Activated CD4-positive, alpha-beta T cell treated with anti-CD3 and anti-CD28 coated beads, Interleukin-2, amount 50 U/mL, for 1 hour (primary cell): ENCODE data around the gene ZNF432.
"Not testable (repeated sequence)": the region's sequence is repeated elsewhere in the genome, so short reads cannot be mapped to it uniquely, and the experiment has no call there.

Source experiments
- DNase-seq: peaks from one replicate; pipeline ENCODE4 v3.0.0-alpha.2; 2020

ZNF432 gene

DNA sequence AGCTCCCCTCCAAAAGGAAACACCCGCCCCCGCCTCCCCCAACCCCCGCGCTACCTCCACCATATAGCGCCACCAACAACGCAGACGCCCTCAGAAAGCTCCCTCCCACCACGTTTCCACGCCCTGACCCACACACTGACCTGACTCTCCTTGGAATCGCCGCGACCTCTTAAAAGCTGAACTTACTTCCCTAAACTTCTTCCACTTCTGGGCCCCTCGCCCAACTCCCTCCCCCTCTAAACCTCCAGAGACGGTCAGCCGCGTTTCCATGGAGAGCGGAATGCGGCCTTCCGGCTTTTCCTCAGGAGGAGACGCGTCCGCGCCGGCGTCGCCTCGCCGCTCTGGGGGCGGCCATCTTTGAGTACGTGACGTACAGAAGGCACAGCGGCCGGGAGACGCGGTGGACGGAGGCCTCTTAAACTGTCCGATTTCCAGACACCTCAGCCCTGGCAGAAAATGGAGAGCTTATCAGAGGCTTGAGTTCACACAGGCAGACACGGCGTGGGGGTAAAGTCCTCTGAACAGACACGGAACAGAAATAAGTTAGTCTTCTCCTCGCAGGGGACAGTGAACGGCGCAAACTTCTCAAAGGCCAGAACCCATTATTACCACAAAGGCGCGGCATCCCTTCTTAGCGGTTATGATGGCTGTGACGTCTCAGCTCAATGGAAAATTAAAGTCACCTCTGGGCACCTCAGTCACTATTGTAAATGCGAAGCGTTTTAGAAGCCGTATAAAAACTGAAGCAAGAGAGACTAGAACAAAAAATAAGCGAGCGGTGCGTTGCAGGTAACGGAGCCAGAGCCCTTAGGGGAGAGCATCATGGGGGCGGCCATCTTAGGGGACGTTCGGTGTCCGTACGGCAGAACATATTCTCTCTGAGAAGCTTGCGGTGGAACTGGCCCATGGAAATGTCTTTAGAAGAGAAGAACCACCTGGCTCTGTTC is at the start of gene ZNF432:
ZNF432 (minus strand) TSS at position 284 of the 947 bp plus-strand sequence. CDS start 1,970 bp downstream, outside the sequence.
- DNase-seq: peak; percentile 80

DNA sequence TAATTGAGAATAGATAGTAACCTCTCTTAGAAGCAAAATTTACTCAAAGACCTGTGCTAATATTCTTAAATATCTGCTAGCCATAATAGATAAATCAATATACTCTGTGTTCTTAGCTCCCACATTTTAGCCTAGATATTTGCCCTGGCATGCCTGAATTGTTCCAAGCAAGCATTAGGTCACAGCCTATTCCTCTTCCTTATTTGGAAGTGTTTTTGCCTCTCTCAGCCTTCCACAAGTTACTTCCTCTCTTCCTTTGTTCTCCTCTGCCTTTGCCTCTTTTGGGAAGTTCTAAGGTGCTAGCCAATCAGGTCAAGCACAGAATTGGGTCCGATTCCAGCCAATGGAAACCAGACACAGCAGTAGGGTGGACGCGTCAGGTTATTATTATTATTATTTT is 47.8 kb upstream of the ZNF432 start:
- DNase-seq: not testable (repeated sequence)

DNA sequence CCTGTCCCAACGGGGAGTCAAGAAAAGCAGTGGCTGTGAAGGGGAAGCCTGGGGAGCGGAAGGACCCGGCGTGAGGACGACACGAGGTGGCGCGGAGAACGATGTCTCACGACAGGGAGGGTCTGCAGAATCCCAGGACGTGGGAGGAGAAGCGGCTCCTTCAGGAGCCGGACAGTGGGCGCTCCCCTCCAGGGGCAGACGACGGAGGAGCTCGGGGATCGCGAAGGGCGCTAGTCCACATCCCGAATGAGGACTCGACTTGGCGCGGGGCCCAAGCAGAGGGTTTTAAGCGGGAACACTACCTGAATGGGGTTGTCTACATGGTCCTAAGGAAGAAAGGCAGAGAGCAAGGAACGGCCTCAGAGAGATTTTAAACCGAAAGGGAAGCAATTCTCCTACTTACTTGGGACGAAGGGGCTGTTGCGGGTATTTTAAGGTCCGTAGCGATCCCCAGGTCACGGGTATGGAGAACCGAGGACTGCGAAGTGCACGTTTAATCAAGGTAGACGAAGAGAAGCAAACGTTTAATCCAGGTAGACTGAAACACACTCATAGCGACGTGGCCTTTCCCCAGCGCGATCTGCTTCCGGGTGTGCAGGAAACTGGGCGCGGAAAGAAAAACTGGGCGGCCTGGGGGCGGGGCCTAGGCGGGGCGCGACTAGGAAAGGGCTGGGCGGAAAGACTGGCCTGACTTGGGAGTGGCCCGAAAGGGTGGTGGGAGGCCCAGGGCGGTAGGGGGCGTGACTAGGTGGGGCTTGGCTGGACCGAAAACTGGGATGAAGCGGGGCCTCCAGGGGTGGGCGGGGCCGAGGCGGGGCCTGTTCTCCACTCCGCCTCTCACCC is 46.8 kb upstream of the ZNF432 start, which contains the start of gene ZNF841:
ZNF841 (minus strand) TSS at position 594 of the 843 bp plus-strand sequence. CDS start 10,964 bp downstream, outside the sequence.
- DNase-seq: peak; percentile 81

DNA sequence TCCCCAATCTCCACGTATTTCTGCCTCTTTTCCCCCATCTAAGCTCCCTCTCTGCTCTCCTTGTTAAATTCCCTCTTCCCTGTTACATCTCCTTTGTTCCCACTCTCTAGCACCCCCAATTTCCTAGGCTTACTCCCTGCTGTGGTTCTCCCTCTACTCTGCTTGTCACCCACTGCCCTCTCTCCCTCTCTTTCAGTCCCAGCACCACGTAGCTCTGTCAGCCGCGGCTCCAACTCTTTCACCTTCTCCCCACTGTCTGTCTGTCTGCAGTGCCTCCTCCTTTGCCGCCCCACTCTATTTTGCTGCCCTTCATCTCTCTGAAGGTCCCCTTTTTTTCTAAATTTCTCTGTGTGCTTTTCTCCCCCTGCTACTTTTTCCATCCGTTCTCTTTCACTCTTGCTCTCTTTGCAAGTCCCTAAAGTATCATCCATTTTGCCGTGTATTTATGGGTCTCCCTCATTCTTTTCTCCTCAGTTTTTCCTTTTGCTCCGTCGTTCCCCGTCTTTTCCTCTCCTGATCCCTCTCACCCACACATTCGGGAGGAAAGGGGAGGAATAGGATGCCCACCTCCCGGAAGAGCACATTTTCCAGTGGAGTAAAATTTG is 46.0 kb upstream of the ZNF432 start:
- DNase-seq: no peak

DNA sequence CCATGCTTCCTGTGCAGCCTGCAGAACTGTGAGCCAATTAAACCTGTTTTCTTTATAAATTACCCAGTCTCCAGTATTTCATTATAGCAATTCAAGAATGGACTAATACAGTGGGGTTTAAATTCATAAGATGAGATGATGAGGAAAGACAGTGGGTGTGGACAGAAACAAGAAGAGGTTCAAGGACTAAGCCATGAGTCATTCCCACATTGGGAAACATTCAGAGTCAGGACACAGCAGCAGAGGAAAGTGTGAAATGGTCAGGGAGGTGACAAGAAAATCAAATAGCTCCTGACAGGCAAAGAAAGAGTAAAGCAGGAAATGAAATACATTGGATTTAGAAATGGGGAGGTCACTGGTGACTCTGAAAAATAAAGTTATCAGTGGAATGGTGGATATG is 37.8 kb upstream of the ZNF432 start:
- DNase-seq: no peak

DNA sequence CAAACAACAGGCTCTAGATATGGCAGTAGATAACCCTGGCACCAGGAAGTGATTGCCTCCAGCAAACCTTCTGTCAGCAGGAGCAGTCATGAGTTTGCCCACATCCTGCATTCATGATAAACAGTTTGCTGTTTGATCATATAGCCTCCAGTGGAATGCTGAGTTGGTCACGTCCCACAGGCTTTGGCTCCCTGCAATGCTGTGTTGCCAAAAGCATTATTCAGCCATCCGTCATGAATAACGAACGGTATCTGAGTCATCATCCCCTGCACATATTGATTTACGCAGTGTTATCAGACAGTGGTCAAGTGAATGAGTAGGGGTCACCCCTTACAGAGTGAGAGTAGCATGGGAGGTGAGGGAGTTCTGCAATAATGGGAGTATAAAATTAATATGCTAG is 21.9 kb upstream of the ZNF432 start:
- no peak for DNase-seq

DNA sequence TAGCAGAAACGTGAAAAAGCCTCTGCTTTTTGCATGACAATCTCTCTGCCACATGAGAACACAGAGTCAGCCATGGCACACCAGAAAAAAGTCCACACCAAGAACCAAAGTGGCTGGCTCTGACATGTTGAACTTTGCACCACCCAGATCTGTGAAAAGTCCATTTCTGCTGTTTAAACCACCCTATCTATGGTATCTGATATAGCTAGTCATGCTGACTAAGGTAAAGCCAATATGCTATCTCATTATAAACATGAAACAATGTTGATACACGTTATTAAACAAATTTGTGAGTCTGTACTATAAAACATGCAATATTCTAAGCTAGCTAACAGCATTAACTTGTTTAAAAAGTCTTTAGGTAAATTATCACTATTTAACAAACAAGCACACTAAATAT is 21.0 kb upstream of the ZNF432 start:
- DNase-seq: no peak

DNA sequence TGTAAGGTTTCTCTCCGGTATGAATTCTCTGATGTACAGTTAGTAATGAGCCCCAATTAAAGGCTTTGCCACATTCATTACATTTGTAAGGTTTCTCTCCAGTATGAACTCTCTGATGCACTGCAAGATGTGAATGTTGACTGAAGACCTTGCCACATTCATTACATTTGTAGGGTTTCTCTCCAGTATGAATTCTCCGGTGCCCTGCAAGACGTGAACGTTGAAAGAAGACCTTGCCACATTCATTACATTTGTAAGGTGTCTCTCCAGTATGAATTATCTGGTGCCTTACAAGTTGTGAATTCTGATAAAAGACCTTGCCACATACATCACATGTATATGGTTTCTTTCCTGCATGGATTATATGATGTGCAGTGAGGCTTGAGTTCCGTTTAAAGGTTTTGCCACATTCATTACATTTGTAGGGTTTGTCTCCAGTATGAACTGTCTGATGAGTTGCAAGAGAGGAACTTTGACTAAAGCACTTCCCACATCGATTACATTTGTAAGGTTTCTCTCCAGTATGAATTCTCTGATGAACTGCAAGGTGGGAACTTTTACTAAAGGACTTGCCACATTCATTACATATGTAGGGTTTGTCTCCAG is 17.7 kb upstream of the ZNF432 start:
- DNase-seq: no peak

DNA sequence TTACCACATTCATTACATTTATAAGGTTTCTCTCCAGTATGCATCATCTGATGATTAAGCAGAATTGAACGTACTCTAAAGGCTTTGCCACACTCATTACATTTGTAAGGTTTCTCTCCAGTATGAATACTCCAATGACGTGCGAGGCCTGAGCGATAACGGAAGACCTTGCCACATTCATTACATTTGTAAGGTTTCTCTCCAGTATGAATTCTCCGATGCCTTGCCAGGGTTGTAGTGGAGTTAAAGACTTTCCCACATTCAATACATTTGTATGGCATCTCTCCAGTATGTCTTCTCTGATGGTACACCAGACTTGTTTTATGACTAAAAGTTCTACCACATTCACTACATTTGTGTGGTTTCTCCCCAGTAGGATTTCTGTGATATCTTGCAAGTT is 16.8 kb upstream of the ZNF432 start:
- no peak for DNase-seq

DNA sequence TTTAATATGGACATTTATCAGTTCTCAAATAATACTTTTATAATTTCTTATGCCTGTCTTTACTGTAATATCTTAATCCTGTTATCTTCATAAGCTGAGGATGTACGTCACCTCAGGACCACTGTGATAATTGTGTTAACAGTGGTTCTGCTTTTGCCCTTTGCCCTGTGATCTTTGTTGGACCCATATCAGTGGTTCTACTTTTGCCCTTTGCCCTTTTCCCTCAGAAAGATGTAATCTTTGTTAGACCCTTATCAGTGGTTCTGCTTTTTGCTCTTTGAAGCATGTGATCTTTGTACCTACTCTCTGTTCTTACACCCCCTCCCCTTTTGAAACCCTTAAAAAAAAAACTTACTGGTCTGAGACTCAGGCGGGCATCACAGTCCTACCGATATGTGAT is 7.8 kb upstream of the ZNF432 start:
- DNase-seq: not testable (repeated sequence)

DNA sequence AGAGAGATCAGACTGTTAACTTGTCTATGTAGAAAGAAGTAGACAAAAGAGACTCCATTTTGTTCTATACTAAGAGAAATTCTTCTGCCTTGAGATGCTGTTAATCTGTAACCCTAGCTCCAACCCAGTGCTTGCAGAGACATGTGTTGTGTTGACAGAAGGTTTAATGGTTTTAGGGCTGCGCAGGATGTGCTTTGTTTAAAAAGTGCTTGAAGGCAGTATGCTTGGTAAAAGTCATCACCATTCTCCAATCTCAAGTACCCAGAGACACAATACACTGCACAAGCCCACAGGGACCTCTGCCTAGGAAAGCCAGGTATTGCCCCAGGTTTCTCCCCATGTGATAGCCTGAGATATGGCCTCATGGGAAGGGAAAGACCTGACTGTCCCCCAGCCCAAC is 3.1 kb upstream of the ZNF432 start:
- not testable (repeated sequence) for DNase-seq

DNA sequence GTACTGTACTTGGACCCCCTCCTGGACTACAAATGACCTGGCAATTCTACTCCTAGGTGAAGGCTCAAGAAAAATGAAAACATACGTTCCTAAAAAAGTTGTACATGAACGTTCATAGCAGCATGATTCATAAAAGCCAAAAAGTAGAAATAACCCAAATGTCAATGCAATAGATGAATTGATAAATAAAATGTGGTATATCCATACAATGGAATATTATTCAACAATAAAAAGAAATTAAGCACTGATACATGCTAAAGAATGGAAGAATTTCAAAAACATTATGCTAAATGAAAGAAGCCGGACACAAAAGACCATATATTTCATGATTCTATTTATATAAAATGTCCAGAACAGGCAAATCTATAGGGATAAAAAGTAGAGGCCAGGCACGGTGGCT is 9.5 kb downstream of the ZNF432 start:
- no peak for DNase-seq

DNA sequence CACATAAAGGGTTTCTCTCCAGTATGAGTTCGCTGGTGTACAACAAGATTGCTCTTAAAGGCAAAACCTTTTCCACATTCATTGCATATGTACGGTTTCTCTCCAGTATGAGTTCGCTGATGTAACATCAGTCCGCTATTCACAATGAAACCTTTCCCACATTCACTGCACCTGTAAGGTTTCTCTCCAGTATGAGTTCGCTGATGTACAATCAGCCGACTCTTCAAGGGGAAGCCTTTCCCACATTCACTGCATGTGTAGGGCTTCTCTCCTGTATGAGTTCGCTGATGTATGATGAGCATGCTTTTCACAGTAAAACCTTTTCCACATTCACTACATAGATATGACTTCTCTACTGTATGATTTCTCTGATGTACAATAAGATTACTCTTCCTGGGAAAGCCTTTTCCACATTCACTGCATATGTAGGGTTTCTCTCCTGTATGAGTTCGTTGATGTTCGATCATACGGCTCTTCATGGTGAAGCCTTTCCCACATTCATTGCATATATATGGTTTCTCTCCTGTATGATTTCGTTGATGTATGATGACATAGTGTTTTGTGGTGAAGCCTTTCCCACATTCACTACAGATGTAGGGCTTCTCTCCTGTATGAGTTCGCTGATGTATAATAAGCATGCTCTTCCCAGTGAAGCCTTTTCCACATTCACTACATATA is 14.4 kb downstream of the ZNF432 start:
- DNase-seq: no peak

DNA sequence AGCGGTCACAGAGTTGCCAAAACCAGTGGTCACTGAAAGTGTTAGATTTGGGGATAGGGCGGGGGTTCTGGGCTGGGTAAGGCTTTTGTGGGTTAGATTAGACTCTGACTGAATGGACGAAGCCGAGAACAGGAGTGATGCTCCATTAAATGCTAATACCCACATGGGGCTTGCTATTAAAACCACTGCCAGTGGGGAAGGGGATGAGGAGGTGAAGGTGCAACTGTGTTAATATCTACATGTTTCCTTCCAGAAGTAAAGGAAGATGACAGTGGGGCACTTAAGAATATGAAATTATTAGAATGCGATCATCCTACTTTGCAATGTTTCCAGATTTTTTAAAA is 19.9 kb downstream of the ZNF432 start:
- no peak for DNase-seq

DNA sequence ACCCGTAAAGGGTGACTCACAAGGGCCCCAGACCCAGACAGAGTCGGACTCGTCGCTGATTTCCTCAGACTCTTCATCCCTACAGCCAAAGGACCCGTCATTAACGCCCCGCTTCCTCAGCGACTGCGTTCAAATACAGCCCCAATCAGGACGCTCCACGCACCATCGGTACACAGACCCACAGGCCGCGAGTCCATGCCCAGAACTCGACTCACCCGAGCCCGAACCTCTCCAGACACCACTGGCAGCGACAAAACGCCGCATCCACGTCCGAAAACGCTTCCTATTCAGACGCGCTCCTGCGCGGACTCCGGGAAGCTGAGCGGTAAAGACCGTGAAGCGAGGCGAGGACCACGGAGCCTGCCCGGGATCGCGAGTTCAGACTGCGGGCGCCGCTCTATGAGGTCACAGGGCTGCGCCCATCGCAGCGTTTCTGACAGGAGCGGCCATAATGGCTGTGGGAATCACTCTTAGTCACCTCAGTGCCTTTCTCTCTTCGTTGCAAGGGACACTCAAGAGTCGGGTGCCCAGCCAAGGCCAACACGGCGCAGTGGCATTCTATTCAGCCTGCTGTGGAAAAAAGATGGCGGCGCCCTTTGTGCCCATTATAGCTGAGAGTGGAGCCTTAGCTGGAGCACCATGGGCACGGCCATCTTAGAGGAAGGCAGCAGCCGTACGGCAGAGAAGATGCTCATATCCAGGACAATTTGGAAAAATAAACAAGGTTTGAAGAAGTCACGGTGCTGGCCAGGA is 20.4 kb downstream of the ZNF432 start, which contains the start of gene ZNF614:
ZNF614 (minus strand) TSS at position 353 of the 753 bp plus-strand sequence. CDS start 2,634 bp downstream, outside the sequence.
- DNase-seq: peak; percentile 84

DNA sequence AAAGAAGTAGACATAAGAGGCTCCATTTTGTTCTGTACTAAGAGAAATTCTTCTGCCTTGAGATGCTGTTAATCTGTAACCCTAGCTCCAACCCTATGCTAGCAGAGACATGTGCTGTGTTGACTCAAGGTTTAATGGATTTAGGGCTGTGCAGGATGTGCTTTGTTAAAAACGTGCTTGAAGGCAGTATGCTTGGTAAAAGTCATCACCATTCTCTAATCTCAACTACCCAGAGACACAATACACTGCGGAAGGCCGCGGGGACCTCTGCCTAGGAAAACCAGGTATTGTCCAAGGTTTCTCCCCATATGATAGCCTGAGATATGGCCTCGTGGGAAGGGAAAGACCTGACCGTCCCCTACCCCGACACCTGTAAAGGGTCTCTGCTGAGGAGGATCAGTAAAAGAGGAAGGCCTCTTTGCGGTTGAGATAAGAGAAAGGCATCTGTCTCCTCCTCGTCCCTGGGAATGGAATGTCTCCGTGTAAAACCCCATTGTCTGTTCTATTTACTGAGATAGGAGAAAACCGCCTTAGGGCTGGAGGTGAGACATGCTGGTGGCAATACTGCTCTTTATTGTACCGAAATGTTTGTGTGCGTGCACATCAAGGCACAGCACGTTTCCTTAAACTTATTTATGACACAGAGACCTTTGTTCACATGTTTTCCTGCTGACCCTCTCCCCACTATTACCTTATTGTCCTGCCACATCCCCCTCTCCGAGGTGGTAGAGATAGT is 22.2 kb downstream of the ZNF432 start:
- not testable (repeated sequence) for DNase-seq

DNA sequence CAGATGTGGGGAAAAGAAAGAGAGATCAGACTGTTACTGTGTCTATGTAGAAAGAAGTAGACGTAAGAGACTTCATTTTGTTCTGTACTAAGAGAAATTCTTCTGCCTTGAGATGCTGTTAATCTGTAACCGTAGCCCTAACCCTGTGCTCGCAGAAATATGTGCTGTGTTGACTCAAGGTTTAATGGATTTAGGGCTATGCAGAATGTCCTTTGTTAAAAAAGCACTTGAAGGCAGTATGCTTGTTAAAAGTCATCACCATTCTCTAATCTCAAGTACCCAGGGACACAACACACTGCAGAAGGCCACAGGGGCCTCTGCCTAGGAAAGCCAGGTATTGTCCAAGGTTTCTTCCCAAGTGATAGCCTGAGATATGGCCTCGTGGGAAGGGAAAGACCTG is 24.2 kb downstream of the ZNF432 start:
- not testable (repeated sequence) for DNase-seq

DNA sequence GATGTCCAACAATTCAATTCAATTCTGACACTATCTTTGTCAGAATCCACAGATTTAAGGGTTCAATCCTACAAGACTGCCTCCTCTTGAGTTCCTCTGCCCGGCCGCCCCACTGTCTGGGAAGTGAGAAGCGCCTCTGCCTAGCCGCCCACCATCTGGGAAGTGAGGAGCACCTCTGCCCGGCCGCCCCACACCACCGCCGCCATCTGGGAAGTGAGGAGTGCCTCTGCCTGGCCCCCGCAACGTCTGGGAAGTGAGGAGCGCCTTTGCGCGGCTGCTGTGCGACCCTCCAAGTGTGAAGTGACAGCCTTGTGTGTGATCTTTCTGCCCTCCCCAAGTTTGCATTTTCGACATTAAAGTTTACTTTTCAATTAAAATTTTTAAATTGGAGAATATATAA is 26.4 kb downstream of the ZNF432 start:
- no peak for DNase-seq

DNA sequence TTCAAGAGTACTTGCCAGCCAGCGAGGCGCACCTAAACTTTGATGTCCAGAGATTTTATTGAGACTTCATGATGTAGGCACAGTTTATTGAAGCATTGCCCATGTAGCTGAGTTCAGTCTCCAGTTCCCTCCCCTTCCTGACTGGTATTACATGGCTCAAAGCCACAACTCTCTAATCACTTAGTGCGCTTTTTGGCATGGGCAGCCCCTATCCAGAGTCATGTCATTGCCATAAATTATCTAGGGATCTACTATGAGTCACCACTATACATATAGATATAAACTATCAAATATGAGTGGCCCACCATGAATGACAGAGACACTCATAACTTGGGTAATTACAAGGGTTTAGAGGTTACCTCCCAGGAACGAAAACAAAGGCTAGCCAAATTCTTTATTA is 28.1 kb downstream of the ZNF432 start:
- DNase-seq: no peak

DNA sequence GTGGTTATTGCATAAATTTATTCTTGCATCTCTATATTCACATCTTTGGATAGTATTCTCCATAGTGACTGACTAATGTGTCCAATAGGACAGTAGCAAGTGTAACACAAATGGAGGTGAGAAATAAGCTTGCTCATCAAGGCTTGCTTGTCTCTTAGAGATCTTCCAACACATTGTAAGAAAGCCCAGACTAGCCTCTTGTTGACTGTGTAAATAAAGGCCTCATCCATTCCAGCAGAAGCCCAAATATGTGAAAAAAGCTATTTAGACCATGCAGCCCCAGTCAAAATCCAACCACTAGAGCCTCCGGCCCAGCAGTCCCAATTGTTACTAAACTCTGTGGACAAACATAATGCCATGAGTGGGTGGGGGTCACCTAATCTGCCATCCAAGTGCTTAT is 38.0 kb downstream of the ZNF432 start:
- DNase-seq: no peak
